ENCODE data around the gene ASB1.
"Not testable (repeated sequence)": the region's sequence is repeated elsewhere in the genome, so short reads cannot be mapped to it uniquely, and the experiment has no call there.

ASB1 gene

DNA sequence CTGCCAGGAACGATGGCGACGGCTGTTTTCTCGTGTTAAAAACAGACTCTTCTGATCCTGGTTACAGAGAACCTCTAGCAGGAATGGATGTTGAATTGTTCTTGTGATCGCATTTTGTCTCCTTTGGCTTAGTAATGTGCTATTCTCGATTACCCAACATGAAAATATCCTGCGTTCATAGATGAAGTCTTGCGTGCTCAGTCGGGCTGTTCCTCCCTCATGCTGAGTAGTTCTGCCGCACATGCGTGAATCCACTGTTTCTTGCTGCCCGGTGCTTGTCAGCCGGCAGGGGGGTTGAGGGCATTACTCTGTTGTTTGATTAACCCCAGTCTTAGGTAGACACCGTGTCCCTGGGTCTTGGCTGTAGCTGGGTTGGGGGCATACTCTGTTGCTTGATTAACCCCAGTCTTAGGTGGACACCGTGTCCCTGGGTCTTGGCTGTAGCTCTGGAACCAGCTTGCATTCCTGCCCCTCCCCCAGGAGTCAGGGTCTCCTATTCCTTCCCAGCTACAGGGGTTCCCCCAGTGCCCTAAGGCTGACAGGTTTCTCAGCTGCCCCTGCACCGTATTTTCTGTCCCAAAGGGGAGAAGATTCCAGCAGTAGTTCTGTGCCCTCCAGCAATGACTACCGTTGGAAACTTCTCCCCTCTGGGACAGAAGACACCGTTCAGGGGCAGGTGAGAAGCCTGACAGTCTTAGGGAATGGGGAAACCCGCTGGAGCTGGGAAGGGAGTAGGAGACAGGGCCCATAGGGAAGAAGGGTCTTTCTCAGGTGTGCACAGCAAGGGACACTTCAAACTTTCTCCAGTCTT lies 22.1 kb upstream of the ASB1 start:
- no peak for DNase-seq

DNA sequence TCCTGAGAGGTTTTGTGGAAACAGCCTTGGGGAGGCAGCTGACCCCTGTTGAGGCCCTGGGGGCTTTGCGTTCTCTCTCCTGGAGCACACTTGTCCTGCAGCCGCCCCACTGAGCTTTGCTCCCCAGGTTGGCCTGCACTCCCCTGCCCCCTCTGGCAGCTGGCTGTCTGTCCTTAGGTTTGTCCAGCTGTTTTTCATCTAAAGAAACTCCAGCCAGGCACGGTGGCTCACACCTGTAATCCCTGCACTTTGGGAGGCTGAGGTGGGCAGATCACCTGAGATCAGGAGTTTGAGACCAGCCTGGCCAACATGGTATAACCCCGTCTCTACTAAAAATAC lies 21.5 kb upstream of the ASB1 start:
- DNase-seq: not testable (repeated sequence)

DNA sequence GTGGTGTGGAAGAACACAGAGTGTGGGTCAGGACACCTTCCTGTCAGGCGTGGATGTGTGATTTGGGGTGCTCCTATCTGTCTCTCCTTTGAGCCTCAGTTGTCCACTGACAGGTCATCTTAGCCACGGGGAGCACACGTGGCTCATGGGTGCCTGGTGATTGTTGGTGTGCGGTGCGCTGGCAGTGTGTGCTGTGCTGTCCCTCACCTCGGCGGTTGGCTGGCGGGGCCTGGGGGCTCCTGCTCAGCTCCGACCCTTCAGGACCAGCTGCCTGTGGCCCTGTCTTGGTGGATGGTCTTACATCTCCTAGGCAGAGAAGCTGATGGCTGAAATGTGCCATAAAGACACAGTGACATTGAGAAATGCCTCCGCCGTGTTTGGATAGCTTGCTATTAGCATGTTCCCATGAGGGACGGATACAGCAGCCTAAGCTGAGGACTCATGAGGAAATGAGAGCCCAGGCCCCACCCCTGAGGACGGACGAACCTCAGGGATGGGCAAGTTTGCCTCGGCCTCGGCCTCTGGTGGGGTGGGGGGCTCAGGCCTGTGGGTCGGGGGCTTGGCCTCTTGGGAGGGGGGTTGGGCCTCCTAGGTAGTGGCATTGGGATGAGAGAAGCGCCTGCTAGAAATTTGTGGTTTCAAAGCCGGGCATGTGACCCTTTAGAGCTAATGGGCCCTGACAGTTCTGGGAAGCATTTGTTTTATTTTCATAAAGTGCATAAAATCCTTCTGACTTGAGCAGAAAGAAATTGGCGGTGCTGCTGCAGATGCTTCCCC lies 20.3 kb upstream of the ASB1 start:
- DNase-seq: no peak

DNA sequence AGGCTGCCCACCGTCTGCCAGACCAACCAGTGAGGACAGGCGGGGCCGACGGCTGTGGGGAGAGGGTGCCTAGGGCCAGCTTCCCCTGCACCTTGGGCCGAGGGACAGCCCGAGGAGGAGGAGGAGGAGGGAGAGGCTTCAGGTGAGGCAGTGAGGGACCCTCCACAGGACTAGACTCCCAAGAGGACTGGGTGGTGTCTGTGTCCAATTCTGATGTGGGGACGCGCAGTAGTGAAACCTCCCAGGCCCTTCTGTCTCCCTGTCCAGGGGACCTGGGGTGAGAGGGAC lies 19.8 kb upstream of the ASB1 start:
- no peak for DNase-seq

DNA sequence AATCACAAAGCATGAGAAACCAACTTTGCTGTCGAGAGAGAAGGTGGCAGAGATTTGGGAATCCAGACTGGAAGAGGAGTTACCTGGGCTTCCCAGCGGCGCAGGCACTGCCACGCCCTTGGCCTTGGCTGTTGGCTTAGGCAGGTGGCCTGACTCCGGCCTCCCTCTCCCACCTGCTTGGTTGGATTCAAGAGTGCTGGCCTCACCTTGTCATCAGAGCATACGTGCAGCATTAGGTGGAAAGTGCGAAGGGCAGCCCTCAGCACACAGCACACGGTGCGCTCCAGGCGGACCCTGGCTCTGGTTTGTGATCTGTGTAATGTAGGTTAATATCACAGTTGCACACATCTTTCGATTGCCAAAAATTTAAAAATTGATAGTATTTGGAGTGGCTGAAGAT lies 19.2 kb upstream of the ASB1 start:
- DNase-seq: no peak

DNA sequence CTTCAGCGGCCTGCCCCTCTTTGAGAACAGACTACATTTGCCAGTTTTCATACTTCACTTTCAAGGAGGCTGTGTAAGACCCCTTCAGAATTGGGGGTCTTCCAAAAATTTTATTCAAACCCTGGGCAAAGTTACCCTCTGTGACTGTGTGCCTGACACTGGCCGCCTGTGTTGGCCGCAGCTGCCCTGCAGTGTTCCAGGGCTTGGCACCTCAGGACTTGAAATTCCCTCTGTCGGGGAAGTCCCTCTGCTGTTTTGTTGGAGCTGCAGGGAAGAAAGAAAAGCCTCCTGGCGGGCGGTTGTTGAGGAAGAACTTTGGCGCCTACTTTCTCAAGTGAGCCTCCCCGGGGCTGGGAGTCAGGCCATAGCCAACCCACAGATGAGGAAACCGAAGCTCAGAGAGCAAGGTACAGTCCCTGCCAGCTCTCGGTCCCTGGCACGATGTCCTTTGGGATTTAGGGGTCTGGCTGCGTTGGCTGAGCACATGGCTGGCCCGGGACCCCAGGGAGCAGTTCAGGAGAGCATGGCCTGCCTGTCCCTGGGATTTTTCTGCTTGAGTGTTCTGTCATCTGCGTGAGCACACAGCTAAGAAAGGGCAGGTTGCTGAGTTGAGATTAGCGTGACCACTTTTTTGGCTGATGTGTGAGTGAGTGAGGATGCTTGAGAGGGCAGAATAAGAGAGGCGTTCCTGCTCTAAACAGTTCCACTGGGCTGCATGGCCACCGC lies 17.9 kb upstream of the ASB1 start:
- no peak for DNase-seq

DNA sequence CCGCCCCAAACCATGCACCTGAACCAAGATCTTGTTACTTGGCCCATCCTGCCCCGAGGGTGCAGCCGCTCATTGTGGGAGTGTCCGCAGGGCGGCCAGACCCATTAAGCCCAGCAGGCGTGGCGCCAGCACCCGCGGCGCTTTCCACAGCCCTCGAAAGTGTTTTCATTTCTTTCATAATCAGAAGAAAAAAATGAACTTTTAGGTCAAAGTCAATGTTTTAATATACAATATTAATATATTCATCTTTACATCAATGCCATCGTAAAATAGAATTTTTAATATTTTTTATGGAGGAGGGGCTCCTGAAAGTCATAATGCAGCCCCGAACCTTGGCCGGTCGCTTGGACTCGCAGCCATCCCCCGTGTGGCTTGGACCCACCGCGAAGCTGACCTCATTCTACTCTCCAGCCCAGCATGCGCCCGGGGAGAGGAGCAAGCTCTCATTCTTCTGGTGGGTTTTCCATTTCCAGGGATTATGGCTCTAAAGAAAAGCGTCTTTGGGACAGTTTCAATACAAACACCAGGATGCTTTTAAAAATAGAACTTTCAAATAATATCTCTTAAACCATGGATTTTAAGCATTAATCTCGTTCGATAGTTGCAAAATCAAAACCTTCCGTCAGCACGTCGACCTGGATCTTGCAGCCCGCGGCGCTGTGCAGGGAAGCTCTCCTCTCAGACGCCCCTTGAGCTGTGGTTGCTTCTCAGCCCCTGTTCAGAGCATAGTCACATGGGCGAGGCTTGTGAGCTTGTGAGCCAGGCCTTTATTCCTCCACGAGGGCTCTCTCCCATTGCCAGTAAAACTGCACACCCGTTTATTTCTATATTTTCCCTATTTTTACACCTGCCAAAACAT lies 17.2 kb upstream of the ASB1 start:
- no peak for DNase-seq

DNA sequence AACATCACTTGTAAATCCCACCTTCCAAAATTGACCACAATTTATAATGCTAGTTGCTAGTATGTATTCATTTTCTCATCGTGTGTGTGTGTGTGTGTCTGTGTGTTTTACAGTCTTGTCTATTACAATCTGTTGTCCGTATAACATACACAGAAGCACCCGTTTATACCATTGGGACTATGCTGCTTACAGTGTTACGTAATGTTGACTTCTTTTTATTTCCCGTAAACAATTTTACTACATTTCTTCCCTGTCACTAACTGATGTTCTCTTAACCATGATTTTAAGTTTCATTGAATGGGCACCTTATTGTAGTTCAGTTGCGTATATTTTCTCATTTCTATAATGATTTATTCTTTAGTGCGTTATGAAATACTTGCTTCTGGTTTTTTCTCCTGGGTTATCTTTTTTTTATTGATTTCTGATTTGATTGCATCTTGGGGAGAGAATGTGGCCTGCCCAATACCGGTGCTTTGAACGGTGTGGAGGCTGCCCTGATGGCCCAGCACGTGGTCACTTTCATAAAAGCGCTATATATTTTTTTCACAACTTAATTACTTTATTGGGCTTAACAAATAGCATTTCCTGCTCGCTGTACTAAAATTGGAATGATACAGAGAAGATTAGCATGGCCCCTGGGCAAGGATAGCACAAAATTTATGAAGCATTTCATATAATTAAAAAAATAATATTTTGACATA lies 14.5 kb upstream of the ASB1 start:
- DNase-seq: no peak

DNA sequence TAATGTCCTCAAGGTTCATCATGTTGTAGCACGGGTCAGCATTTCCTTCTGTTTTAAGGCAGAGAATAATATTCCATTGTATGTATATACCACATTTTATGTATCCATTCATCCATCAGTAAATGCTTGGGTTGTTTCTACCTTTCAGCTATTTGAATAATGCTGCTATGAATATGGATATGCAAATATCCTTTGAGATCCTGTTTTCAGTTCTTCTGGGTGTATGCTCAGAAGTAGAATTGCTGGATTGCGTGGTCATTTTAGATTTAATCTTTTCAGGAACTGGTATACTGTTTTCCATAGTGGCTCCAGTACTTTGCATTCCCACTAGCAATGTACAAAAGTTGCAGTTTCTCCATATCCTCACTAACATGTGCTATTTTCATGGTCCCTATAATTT lies 13.4 kb upstream of the ASB1 start:
- no peak for DNase-seq

DNA sequence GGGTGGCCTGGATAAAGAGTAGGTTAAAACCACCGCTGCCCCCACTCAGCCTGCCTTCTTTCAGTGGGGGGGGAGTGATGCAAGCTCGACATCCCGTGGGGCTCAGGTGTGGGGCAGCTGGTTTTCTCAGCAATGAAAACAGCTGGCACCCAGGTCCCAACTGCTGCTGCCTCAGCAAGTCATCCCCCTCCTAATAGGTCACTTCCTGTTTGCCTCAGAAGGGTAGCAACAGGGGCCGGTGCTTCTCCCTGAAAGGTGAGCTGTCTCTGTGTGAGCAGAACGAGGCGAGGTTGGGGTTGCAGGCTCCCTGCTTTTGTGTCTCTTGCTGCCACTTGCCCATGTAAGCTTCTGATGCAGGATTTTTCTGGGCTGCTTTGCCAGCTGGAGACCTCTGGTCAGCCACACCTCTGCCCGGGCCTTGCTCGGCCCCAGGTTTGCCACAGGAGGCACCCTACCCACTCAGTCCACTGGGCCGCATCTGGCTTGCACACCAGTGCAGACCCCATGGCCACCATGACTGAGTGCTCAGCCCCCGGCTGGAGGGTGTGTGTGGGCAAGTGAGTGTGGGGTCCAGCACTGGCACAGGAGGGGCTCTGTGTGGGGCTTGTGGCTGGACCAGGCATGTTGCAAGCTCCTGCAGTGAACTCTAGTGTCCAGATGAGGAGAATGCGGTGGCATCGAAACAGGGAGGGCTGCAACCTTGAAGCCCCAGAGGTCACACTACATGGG lies 11.5 kb upstream of the ASB1 start:
- no peak for DNase-seq

DNA sequence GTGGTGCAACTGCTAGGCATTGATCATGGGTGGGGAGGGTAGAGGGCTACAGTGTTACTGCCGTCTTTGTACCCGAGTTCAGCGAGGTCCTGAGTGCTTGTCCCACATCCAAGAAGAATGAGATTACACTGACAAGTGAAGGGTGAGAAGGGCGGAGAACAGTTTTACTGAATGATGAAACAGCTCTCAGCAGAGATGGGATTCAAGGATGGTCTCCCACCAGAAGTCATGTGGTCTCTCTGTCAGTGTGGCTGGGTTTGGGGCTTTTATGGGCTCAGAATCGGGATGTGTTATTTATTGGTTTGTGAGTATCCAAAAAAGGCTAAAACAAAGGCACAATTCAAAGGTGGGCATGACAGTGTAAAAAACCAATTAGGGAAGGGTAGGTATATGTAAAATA lies 10.8 kb upstream of the ASB1 start:
- no peak for DNase-seq

DNA sequence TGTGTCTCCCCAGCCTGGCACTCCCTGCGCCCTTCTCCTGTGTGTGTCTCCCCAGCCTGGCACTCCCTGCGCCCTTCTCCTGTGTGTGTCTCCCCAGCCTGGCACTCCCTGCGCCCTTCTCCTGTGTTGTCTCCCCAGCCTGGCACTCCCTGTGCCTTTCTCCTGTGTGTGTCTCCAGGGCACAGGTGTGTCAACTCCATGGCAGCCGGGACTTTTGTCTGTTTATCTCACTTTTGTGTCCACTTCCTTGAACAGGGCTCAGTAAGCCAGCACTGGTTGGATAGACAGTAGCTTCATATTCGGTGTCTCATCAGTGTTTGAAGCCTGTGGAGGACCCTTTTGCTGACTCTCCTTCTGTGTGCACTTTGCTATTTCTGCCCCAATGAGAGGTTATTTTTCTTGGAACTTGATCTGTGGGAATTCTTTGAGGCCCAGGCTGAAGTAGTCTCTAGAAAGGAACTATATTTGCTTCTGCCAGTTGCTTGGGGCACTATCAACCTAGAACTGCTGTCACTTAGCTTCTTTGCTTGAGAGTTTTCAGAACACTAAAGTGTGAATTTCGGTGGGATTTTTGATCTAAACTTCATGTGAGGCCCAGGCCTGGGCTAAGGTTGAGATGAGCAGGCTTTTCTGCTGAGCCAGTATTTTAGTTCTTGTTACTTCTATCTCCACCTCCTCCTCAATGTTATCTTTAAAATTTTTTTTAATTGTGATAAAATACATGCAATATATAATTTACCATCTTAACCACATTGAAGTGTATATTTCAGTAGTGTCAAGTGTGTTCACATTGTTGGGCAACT lies 8.3 kb upstream of the ASB1 start:
- DNase-seq: no peak

DNA sequence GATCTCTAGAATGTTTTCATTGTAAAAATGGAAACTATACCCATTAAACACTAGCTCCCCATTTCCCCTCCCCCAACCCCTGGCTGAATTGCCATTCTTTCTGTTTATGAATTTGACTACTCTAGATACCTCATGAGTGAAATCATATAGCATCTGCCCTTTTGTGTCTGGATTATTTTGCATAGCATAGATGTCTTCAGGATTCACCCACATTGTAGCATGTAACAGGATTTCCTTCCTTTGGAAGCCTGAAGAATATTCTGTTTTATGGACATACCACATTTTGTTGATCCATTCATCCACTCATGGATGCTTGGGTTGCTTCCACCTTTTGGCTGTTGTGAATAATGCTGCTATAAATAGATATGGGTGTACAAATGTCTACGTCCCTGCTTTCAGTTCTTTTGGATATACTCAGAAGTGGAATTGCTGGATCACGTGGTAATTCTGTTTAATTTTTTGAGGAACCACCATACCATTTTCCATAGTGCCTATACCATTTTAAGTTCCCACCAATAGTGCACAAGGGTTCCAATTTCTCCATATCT lies 7.7 kb upstream of the ASB1 start:
- DNase-seq: no peak

DNA sequence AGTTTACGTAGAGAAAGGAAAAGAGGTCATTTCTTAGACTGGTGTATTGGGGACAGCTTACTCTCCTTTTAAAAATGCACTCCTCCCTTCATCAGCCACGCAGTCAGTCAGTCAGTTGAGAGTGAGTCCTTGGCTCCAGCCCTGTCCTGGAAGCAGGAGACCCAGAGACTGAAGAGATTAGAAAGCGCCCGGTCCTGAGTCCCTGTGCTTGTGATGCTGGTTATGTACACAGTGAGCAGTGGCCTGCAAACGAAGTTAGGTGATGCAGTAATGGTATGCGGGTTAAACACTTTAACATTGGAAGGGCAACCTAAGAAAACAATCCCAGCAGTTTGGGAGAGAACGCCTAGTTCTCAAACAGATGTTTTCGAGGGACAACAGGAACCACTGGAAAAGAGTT lies 6.3 kb upstream of the ASB1 start:
- no peak for DNase-seq

DNA sequence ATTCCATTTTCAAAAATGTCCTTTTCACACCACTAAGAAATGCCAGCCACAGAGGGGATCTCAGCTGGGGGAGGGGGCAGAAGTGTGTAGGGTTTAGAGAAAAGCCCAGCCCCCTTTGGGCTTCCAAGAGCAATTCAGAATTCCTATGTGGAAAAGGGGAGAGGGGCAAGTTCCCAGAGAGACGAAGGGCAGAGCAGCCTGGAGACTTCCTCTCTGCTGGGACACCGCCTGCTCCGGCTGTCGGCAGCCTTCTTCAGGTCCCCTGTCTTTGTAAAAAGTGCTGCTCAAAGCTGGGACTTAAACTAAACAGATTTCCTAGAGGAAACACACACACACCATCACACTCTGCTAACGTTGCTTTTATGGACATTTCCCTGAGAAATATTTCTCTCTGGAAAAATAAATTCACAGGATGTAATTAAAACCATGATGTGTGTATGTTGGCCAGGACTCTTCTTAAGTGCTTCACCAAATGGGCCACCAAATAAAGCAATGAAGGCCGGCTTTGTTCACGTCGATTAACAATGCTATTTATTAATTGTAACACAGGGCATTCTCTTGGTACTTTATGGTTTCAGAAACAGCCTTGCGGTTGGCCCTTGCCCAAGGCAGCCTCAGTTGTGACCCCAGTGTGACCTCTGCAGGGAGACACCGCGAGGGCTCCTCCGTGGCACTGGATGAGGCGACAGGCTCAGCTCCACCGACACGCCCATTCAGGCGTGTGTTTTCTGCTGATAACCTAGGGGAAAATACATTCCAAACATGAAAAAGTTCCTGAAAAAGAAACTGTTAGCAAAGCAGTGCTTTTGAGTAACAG lies 5.6 kb upstream of the ASB1 start:
- DNase-seq: no peak

DNA sequence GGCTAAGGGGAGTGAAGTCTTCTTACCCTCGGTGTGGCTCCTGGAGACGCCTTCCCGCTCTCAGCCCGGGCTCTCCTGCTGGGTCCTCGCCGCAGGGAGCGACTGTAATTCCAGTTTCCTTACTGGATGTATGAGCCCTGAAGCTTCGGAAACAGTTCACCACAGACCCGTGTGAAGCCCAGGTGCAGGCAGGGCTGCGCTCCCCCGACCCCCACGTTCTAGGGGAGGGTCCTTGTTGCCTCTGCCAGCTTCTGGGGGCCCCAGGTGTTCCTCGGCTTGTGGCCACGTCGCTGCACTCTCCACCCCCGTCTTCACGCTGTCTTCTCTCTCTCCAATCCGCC lies 5.1 kb upstream of the ASB1 start:
- DNase-seq: no peak

DNA sequence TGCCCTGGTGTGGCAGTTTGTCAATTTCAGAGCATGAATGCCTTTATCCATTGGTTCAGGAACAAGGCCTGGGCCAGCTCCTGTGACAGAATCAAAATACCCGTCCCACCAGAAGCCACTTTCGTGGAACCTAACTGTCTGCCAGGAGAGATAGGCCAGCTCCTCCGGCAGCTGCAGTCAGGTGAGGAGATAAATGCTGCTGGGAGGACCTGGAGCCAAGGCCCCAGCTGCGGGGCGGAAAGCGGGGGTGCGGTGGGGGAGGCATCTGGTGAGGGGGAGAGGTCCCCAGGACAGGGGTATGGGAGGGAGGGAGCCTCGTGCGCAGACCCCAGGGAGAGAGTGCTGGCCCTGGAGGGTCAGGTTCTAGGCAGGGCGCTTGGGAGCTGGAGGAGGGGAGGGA lies 4.4 kb upstream of the ASB1 start:
- DNase-seq: no peak

DNA sequence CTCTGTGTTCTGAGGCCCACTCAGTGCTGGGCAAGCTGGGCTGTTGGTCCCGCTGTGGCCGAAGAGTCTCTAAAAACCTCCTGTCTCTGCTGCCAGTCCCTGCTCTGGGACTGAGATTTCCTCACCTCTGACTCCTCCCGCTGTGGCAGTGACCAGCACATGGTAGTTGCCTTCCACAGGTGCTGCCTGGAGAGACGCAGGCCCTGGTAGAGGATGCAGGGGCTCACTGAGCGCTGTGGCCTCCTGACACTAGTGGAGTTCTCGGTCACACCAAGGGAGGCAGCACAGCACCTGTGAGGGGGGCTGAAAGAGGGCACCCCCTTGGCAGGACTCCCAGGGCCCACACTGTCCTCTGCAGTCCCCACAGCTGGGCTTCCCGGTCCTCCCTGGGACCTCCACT lies 3.8 kb upstream of the ASB1 start:
- no peak for DNase-seq

DNA sequence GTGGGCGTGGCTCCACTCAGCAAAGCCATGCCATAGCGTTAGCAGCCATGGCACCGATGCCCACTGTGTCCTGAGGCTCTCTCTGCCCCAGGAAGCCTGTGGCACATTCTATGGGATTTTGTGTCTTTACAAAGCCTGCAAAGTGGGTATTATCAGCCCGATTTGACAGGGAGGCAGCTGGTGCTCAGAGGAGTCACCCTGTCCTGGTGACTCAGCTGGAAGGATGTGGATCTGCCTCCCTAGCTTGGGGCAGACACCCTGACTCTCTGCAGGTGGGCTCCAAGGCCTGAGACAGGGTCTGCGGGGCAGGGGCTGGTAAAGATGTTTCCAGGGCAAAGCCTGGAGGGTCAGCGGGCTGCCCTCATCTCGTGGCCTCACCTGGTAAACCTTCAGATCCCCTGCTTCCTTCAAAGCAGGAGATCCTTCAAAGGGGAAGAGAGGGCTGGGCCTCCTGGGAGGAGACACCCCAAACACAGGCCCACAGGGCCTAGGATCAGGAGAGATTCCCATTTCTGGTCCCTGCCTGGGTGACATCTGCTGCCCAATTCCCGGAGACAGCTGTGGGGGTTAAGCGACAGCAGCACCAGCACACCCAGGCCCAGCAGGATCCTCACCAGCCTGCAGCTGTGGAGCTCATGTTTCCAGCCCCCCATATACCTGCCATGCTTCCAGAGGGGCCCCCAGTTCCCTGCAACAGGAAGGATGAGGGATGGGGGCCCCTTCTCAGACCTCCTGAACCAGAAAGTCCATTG lies 3.0 kb upstream of the ASB1 start:
- no peak for DNase-seq

Data from stimulated activated CD4-positive, alpha-beta T cell treated with anti-CD3 and anti-CD28 coated beads, Interleukin-4, amount 100 ng/mL, for 24 hours (primary cell).